ENCODE measurements around the gene GALP. TPM values are rescaled to one million over a fixed set of nuclear protein-coding genes. Genes with fewer than 3 reads are reported as not detected.

GALP gene
- total and polyA plus RNA-seq, 2 donors (not counting 3 experiments of a cell fraction or from before 2014, with no cell fraction given) = not detected

GRCh38 chr19:56145698-56146097 lies 30.1 kb upstream of the GALP start:
- ChIA-PET POLR2A (no interaction called here), CTCF (interaction anchor here (1.3 kb wide), 1 partner anchor 11 kb away, joined by 3 read pairs; no protein-coding TSS in a partner anchor)
- dilution Hi-C loops (cut with MboI; ENCODE audit: extremely low pct_ligation_motif_present, low sequenced_read_pairs) (no loop called here), intact Hi-C loops (cut with micrococcal nuclease) (no loop called here)
- H3K9ac ChIP-seq (replicated peaks; ENCODE audit: extremely low read depth, insufficient read depth, low read length) = no peak overlapping the region
- H3K4me2 ChIP-seq (ENCODE audit: insufficient read depth, low read length) = no peak overlapping the region
- no peak for TF ChIP-seq MAX (IDR thresholded peaks at IDR 0.05; ENCODE audit: insufficient read depth, insufficient read length)
- no peak for TF ChIP-seq CTCF (IDR thresholded peaks at IDR 0.05; ENCODE audit: extremely low read depth in 1 of 2, insufficient read depth in 1 of 2, low read depth in 1 of 2, low read length in 2 of 2)
- no peak for TF ChIP-seq FOS (IDR thresholded peaks at IDR 0.05; ENCODE audit: borderline replicate concordance, insufficient read depth, low read length)
- TF ChIP-seq POLR2AphosphoS5 (IDR thresholded peaks at IDR 0.05; ENCODE audit: insufficient read depth, low read depth, low read length) = no peak
- TF ChIP-seq MYC (IDR thresholded peaks at IDR 0.05; ENCODE audit: low read depth, low read length) = no peak
- TF ChIP-seq JUN (IDR thresholded peaks at IDR 0.05; ENCODE audit: borderline replicate concordance, insufficient read depth, insufficient read length, low read depth) = no peak
- no peak for TF ChIP-seq EZH2 (IDR thresholded peaks at IDR 0.05; ENCODE audit: borderline replicate concordance, low read depth, low read length, severe bottlenecking)
- TF ChIP-seq POLR2A (IDR thresholded peaks at IDR 0.05; ENCODE audit: low read depth, low read length) = no peak
- TF ChIP-seq GATA2 (IDR thresholded peaks at IDR 0.05; ENCODE audit: insufficient read depth, insufficient read length, low read depth, low read length) = no peak
- H3K4me1 ChIP-seq (ENCODE audit: control insufficient read depth, extremely low read depth, insufficient read depth, low read length) = peaks cover 5% of the 10 kb centered on the region
- H4K20me1 ChIP-seq (replicated peaks; ENCODE audit: control insufficient read depth, extremely low read depth, insufficient read depth, low read length) = no peaks in the 10 kb centered on the region
- no peak overlapping the region for H3K27ac ChIP-seq (ENCODE audit: insufficient read depth, low read depth, low read length)
- FAIRE-seq = no peak
- no peaks in the 10 kb centered on the region for H3K27me3 ChIP-seq (ENCODE audit: control insufficient read depth in 2 of 2, insufficient read depth in 2 of 2, low read length in 2 of 2)
- no peak for DNase-seq (ENCODE audit: low read depth, low spot score)
- peaks cover 0 to 18% of the 10 kb centered on the region in 2 experiments for H3K36me3 ChIP-seq (ENCODE audit: control insufficient read depth in 2 of 2, extremely low read depth in 1 of 2, insufficient read depth in 2 of 2, low read length in 2 of 2)
- H3K79me2 ChIP-seq (ENCODE audit: control insufficient read depth, insufficient read depth, low read length) = peaks cover 26% of the 10 kb centered on the region
- H3K4me3 ChIP-seq (replicated peaks in 1 of 3; ENCODE audit: insufficient read depth in 1 of 3, low read depth in 1 of 3, low read length in 3 of 3) = no peak overlapping the region
- H3K9me1 ChIP-seq (replicated peaks; ENCODE audit: control insufficient read depth, extremely low read depth, insufficient read depth, low read length) = no peaks in the 10 kb centered on the region
- no peak overlapping the region for H2AFZ ChIP-seq (ENCODE audit: low read depth, low read length)
- H3K9me3 ChIP-seq (replicated peaks; ENCODE audit: control insufficient read depth, insufficient read depth, low read length) = no peaks in the 10 kb centered on the region
- BruUV-seq (replicated peaks) = no TSS peak
